ENCODE data around the gene LSAMP.

GRCh38 chr3:116226266-116226665, 219.0 kb downstream of the LSAMP start:
- no peak for TF ChIP-seq EZH2 (IDR thresholded peaks at IDR 0.05; ENCODE audit: low read depth)
- TF ChIP-seq, protein P1, sequence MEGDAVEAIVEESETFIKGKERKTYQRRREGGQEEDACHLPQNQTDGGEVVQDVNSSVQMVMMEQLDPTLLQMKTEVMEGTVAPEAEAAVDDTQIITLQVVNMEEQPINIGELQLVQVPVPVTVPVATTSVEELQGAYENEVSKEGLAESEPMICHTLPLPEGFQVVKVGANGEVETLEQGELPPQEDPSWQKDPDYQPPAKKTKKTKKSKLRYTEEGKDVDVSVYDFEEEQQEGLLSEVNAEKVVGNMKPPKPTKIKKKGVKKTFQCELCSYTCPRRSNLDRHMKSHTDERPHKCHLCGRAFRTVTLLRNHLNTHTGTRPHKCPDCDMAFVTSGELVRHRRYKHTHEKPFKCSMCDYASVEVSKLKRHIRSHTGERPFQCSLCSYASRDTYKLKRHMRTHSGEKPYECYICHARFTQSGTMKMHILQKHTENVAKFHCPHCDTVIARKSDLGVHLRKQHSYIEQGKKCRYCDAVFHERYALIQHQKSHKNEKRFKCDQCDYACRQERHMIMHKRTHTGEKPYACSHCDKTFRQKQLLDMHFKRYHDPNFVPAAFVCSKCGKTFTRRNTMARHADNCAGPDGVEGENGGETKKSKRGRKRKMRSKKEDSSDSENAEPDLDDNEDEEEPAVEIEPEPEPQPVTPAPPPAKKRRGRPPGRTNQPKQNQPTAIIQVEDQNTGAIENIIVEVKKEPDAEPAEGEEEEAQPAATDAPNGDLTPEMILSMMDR (conservative IDR thresholded peaks at IDR 0.05) = no peak

Measured in PC-9 (cell line).